Epithelial cell of proximal tubule (primary cell): ENCODE results near the gene LAIR2. TPM values are rescaled to one million over a fixed set of nuclear protein-coding genes. Genes with fewer than 3 reads are reported as not detected.

Experiments used
- DNase-seq: peaks from one replicate; pipeline ENCODE4 v3.0.0-alpha.2; 2011; ENCODE audit warnings: low read depth
- H3K4me3 ChIP-seq: 2 replicates; pipeline ENCODE4 v1.5.1; 2011; ENCODE audit warnings: low read depth, mild to moderate bottlenecking, low read length
- CTCF ChIP-seq: conservative IDR thresholded peaks from 2 replicates; pipeline ENCODE4 v1.5.1; 2012; ENCODE audit warnings: low read depth, mild to moderate bottlenecking, low read length
- total RNA-seq: library from RNA; depleted of rRNA; stranded (reverse); fragments of >200 nt; gene quantifications from 2 replicates; pipeline ENCODE4 v1.2.3, GENCODE V29; 2015

The LAIR2 gene
- total RNA-seq, 1 donor from 2014 or later, result not detected

GRCh38 chr19:54457773-54458647, 44.6 kb upstream of the LAIR2 start:
- no peak overlapping the region for H3K4me3 ChIP-seq
- TF ChIP-seq CTCF, result no peak
- no peak for DNase-seq

GRCh38 chr19:54458648-54459281, 43.9 kb upstream of the LAIR2 start:
- no peak for DNase-seq
- no peak overlapping the region for H3K4me3 ChIP-seq
- TF ChIP-seq CTCF, result no peak

GRCh38 chr19:54459282-54460229, 43.1 kb upstream of the LAIR2 start:
- DNase-seq, result no peak
- no peak for TF ChIP-seq CTCF
- no peak overlapping the region for H3K4me3 ChIP-seq

GRCh38 chr19:54460230-54461005, 42.2 kb upstream of the LAIR2 start:
- TF ChIP-seq CTCF, result no peak
- H3K4me3 ChIP-seq, result no peak overlapping the region
- no peak for DNase-seq

- no peak overlapping the region for H3K4me3 ChIP-seq
- DNase-seq, result no peak
- TF ChIP-seq CTCF, result no peak
Measured at GRCh38 chr19:54461210-54461609, 41.4 kb upstream of the LAIR2 start.

- no peak overlapping the region for H3K4me3 ChIP-seq
- TF ChIP-seq CTCF, result no peak
- DNase-seq, result no peak
Measured at GRCh38 chr19:54461613-54462012, 41.0 kb upstream of the LAIR2 start.
